HEK293 (cell line): Measurements from ENCODE around the gene TCF7L2.

Experiments
- CTCF ChIP-seq: fragments of 450-650 bp; formaldehyde crosslinking; IDR thresholded peaks from 2 replicates; pipeline ENCODE4 v1.5.1; 2016; ENCODE audit warnings: missing biosample characterization, missing genetic modification characterization
- ZNF274 ChIP-seq, 2 experiments: fragments of 200-500 bp in 1 of 2; fragments of 450-650 bp in 1 of 2; sonication (Bioruptor generic) in 1 of 2; formaldehyde crosslinking in 1 of 2; IDR thresholded peaks; 2 replicates each; pipeline versions ENCODE4 v1.5.1 to v1.6.1; 2014 to 2016; ENCODE audit warnings: borderline replicate concordance in 1 of 2, inconsistent platforms in 1 of 2, low read length in 1 of 2, missing biosample characterization in 1 of 2, missing genetic modification characterization in 1 of 2

DNA sequence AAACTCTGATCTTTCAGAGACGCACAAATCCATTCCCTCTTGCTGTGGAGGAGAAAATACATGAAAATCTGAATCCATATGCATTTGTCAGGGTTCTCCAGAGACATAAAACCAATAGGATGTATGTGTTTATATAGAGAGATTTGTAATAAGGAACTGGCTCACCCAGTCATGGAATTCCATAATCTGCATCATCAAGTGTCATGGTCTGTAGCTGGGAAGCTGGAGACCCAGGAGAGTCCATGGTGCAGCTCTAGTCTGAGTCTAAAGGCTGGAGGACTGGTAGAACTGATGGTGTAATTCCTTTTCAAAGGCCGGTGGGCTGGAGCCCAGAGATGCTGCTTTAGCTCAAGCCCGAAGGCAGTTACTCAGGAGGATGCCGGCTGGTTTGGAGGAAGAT, 134.0 kb downstream of the TCF7L2 start:
- no peak for TF ChIP-seq ZNF274 (IDR thresholded peaks at IDR 0.05; ENCODE audit: low read length)
- TF ChIP-seq ZNF274 (tag by site-specific recombination; IDR thresholded peaks at IDR 0.05; ENCODE audit: borderline replicate concordance): no peak
- no peak for TF ChIP-seq CTCF (tag by site-specific recombination)
